ENCODE results near the gene EPHB4.

EPHB4 gene

GRCh38 chr7:100867040-100867775 is 39.9 kb upstream of the EPHB4 start, which contains the start of gene TRIP6:
Gene TRIP6 (plus strand): TSS chr7:100867387. CDS start chr7:100867498, 111 bp downstream.
- DNase-seq (ENCODE audit: low spot score), result peak; percentile 95
- TF ChIP-seq CTCF (IDR thresholded peaks at IDR 0.05), result no peak
- Histone ChIP-seq H3K27ac (peak within 1 kb of the TSS; percentile 95 to 98), H3K4me3 (peak within 1 kb of the TSS; percentile 85)

GRCh38 chr7:100866729-100867039 is 39.4 kb upstream of the EPHB4 start:
- no peak for TF ChIP-seq CTCF (IDR thresholded peaks at IDR 0.05)
- no peak for DNase-seq (ENCODE audit: low spot score)

GRCh38 chr7:100865938-100866728 is 38.8 kb upstream of the EPHB4 start:
- no peak for DNase-seq (ENCODE audit: low spot score)
- TF ChIP-seq CTCF (IDR thresholded peaks at IDR 0.05), result no peak
- Histone ChIP-seq H3K4me3 (peak overlapping the region; percentile 85), H3K27ac (peak overlapping the region; percentile 95 to 98)

More at GRCh38 chr7:100866729-100867039, 39.4 kb upstream of the EPHB4 start:
- H3K27ac ChIP-seq, result peak overlapping the region; percentile 95 to 98
- peak overlapping the region; percentile 85 for H3K4me3 ChIP-seq

- H3K4me3 ChIP-seq, result peak overlapping the region; percentile 85
- no peak for TF ChIP-seq CTCF (IDR thresholded peaks at IDR 0.05)
These were observed 38.1 kb upstream of the EPHB4 start for GRCh38 chr7:100865372-100865911.

GRCh38 chr7:100864263-100864845 is 37.0 kb upstream of the EPHB4 start:
- Histone ChIP-seq H3K27ac (no peak overlapping the region), H3K4me3 (no peak overlapping the region)
- no peak for DNase-seq (ENCODE audit: low spot score)
- no peak for TF ChIP-seq CTCF (IDR thresholded peaks at IDR 0.05)

More at GRCh38 chr7:100865372-100865911, 38.1 kb upstream of the EPHB4 start:
- no peak for DNase-seq (ENCODE audit: low spot score)
- H3K27ac ChIP-seq, result peak overlapping the region; percentile 95 to 98

- no peak for TF ChIP-seq CTCF (IDR thresholded peaks at IDR 0.05)
- no peak overlapping the region for H3K27ac ChIP-seq
- H3K4me3 ChIP-seq, result no peak overlapping the region
- DNase-seq (ENCODE audit: low spot score), result no peak
These were observed 36.2 kb upstream of the EPHB4 start for GRCh38 chr7:100863406-100863950.
